ENCODE data around the gene POU6F2.

GRCh38 chr7:38973760-38974159 lies 3.9 kb upstream of the POU6F2 start:
- TF ChIP-seq CTCF (conservative IDR thresholded peaks at IDR 0.05; ENCODE audit: low read depth, low read length) (no peak), EZH2 (IDR thresholded peaks at IDR 0.05; ENCODE audit: low read length, unreplicated experiment) (no peak), EZH2phosphoT487 (IDR thresholded peaks at IDR 0.05; ENCODE audit: borderline replicate concordance, low read length) (no peak)

Data from PC-3 (cell line).